Endothelial cell of umbilical vein (primary cell): ENCODE data around the gene DDX51. TPM values are rescaled to one million over a fixed set of nuclear protein-coding genes. Genes with fewer than 3 reads are reported as not detected.

ENCODE experiments used
- BruUV-seq: library from RNA; stranded (reverse); fragments of 400-500 nt; replicated peaks from 2 replicates; lab custom pipeline; 2021; lab: Mats Ljungman, UMichigan
- CTCF ChIA-PET: fragments of 300-600, 350-600 bp; sonication (Branson Sonifier 250); formaldehyde crosslinking; loops from one replicate; lab custom pipeline; 2021; ENCODE audit warnings: antibody characterized with exemption, inconsistent platforms; lab: Charles Lee
- POLR2A ChIA-PET: fragments of 300-600, 350-600 bp; sonication (Branson Sonifier 250); formaldehyde crosslinking; loops from one replicate; lab custom pipeline; 2021; ENCODE audit warnings: antibody characterized with exemption, inconsistent platforms; lab: Charles Lee
- DNase-seq: peaks from one replicate; pipeline ENCODE4 v3.0.0-alpha.2; 2011; ENCODE audit warnings: low read depth, low spot score
- FAIRE-seq: peaks from 2 replicates; lab custom pipeline; 2011; peaks lifted over from hg19 to GRCh38; lab: Jason Lieb, UNC
- H2AFZ ChIP-seq: 2 replicates; pipeline ENCODE4 v1.6.0; 2012; ENCODE audit warnings: low read depth, low read length, control low read depth, inconsistent platforms
- H3K27ac ChIP-seq: 2 replicates; pipeline ENCODE4 v1.5.1; 2011; ENCODE audit warnings: low read depth, mild to moderate bottlenecking, control low read depth, low read length, moderate library complexity; ENCODE audit not compliant: insufficient read depth
- H3K27me3 ChIP-seq, 2 experiments: 2 replicates each; pipeline versions ENCODE4 v1.6.0 to v1.6.1; 2011; ENCODE audit warnings: low read length in 2 of 2, mixed read lengths in 1 of 2; ENCODE audit not compliant: control insufficient read depth in 2 of 2, insufficient read depth in 2 of 2
- H3K36me3 ChIP-seq, 2 experiments: 2 replicates in 1 of 2; 3 replicates in 1 of 2; pipeline ENCODE4 v1.5.1; 2011; ENCODE audit warnings: low read length in 2 of 2, mild to moderate bottlenecking in 1 of 2, moderate library complexity in 1 of 2; ENCODE audit not compliant: control insufficient read depth in 2 of 2, insufficient read depth in 2 of 2; ENCODE audit errors: extremely low read depth in 1 of 2
- H3K4me1 ChIP-seq: 3 replicates; pipeline ENCODE4 v1.5.1; 2011; ENCODE audit warnings: mild to moderate bottlenecking, low read length; ENCODE audit not compliant: control insufficient read depth, insufficient read depth; ENCODE audit errors: extremely low read depth
- H3K4me2 ChIP-seq: 2 replicates; pipeline ENCODE4 v1.6.1; 2011; ENCODE audit warnings: low read length, control low read depth, mixed read lengths; ENCODE audit not compliant: insufficient read depth
- H3K4me3 ChIP-seq, 3 experiments: fragments of 200-600 bp in 1 of 3; sonication (generic), shearing (Covaris generic) in 1 of 3; replicated peaks in 1 of 3; 2 replicates each; pipeline ENCODE4 v1.5.1; 2011 to 2016; ENCODE audit warnings: control low read depth in 3 of 3, low read length in 3 of 3, mild to moderate bottlenecking in 2 of 3, inconsistent platforms in 1 of 3, low read depth in 1 of 3, moderate library complexity in 1 of 3; ENCODE audit not compliant: insufficient read depth in 1 of 3
- H3K79me2 ChIP-seq: 2 replicates; pipeline ENCODE4 v1.6.0; 2012; ENCODE audit warnings: low read length, inconsistent platforms; ENCODE audit not compliant: control insufficient read depth, insufficient read depth
- H3K9ac ChIP-seq: replicated peaks from 2 replicates; pipeline ENCODE3; 2011; ENCODE audit warnings: low read length, control low read depth; ENCODE audit not compliant: insufficient read depth; ENCODE audit errors: extremely low read depth
- H3K9me1 ChIP-seq: replicated peaks from 3 replicates; pipeline ENCODE4 v1.6.0; 2011; ENCODE audit warnings: mild to moderate bottlenecking, low read length; ENCODE audit not compliant: control insufficient read depth, insufficient read depth; ENCODE audit errors: extremely low read depth
- H3K9me3 ChIP-seq: replicated peaks from 2 replicates; pipeline ENCODE4 v1.5.1; 2012; ENCODE audit warnings: low read length, inconsistent platforms; ENCODE audit not compliant: control insufficient read depth, insufficient read depth
- H4K20me1 ChIP-seq: replicated peaks from 2 replicates; pipeline ENCODE3; 2011; ENCODE audit warnings: mild to moderate bottlenecking, low read length; ENCODE audit not compliant: control insufficient read depth, insufficient read depth; ENCODE audit errors: extremely low read depth
- FOS ChIP-seq: IDR thresholded peaks from 2 replicates; pipeline ENCODE4 v1.6.1; 2011; ENCODE audit warnings: mild to moderate bottlenecking, low read length, moderate library complexity, borderline replicate concordance; ENCODE audit not compliant: insufficient read depth
- GATA2 ChIP-seq: IDR thresholded peaks from 2 replicates; pipeline ENCODE4 v1.7.0; 2011; ENCODE audit warnings: low read depth, mild to moderate bottlenecking, moderate library complexity, mixed read lengths, low read length; ENCODE audit not compliant: insufficient read length, insufficient read depth
- MYC ChIP-seq: IDR thresholded peaks from one replicate; pipeline ENCODE4 v1.6.1; 2011; ENCODE audit warnings: mild to moderate bottlenecking, low read depth, low read length
- POLR2A ChIP-seq: IDR thresholded peaks from 2 replicates; pipeline ENCODE4 v1.6.1; 2012; ENCODE audit warnings: low read depth, mild to moderate bottlenecking, control low read depth, low read length
- POLR2AphosphoS5 ChIP-seq: IDR thresholded peaks from 2 replicates; pipeline ENCODE4 v1.6.1; 2012; ENCODE audit warnings: low read depth, mild to moderate bottlenecking, control low read depth, low read length, moderate library complexity; ENCODE audit not compliant: insufficient read depth
- dilution Hi-C: fragments of 300-500 bp; cut with MboI; formaldehyde crosslinking; loops from one replicate; pipeline ENCODE4 v1.15.0; 2019; ENCODE audit warnings: low sequenced_read_pairs; ENCODE audit not compliant: extremely low pct_ligation_motif_present
- intact Hi-C: fragments of 100-400 bp; cut with micrococcal nuclease; formaldehyde crosslinking; loops from one replicate; pipeline ENCODE4 v1.10.0; 2022
- polyA plus RNA-seq, 4 experiments: library from polyadenylated mRNA; depleted of rRNA in 3 of 4; stranded (reverse) in 3 of 4; unstranded in 1 of 4; fragments of >200 nt; gene quantifications; 2 replicates each; pipeline versions ENCODE4 v1.2.1 to v1.2.3, GENCODE V29; 2011 to 2012; ENCODE audit warnings: missing spikeins in 1 of 4
- total RNA-seq: library from RNA; stranded (reverse); gene quantifications from 2 replicates; pipeline ENCODE4 v1.2.3, GENCODE V29; 2021
- TF ChIP-seq, protein P1 (sequence below): IDR thresholded peaks from 2 replicates; pipeline ENCODE4 v1.6.1; 2011; ENCODE audit not compliant: insufficient read depth, insufficient read length

Gene DDX51
- total and polyA plus RNA-seq, 2 donors (not counting 3 experiments of a cell fraction or from before 2014, with no cell fraction given) = 11.4 to 23.5 TPM

DNA sequence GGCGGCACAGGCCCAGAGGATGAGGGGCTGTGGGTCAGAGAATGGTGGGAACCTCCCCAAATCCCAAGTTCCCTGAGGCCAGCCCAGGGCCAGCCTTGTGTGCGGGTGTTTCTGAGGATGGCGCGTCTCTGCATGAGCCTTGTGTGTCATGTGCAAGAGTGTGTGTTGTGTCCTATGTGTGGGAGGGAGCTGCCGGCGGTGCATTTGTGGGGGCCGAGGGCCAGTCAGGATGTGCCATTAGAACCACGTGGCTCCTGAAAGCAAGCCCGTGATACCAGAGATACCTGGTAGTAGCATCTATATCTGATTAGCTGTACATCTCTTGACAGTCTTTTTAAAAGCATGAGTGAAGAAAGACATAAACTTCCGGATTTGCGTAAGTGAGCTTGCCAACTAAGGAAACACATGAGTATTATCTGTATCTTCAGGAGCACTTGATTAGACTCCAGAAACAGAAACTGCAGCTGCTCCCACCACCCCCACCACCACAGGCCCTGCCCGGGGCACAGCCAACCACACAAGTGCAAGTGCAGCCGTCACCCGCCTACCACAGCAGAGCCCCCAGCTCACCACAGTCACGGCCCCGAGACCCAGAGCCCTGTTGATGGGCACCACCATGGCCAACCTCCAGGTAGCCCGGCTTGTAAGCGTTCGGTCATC is 19.2 kb downstream of the DDX51 start:
- no peak for FAIRE-seq
- no peaks in the 10 kb centered on the region for H3K4me1 ChIP-seq
- dilution Hi-C loops = no loop called here
- H3K27me3 ChIP-seq = no peaks in the 10 kb centered on the region
- no peak overlapping the region for H3K9ac ChIP-seq
- H3K27ac ChIP-seq = no peak overlapping the region
- ChIA-PET CTCF (interaction anchor here (0.7 to 1.1 kb wide), 2 partner anchors 29 to 80 kb away, joined by 3 to 4 read pairs; no protein-coding TSS in a partner anchor), POLR2A (no interaction called here)
- no peak overlapping the region for H3K4me2 ChIP-seq
- BruUV-seq = no TSS peak
- no peak overlapping the region for H3K4me3 ChIP-seq
- no peaks in the 10 kb centered on the region for H4K20me1 ChIP-seq
- intact Hi-C loops = no loop called here
- H2AFZ ChIP-seq = no peak overlapping the region
- peaks cover 3 to 31% of the 10 kb centered on the region in 2 experiments for H3K36me3 ChIP-seq
- no peaks in the 10 kb centered on the region for H3K79me2 ChIP-seq
- no peak for DNase-seq
- H3K9me1 ChIP-seq = no peaks in the 10 kb centered on the region
- no peaks in the 10 kb centered on the region for H3K9me3 ChIP-seq
- TF ChIP-seq POLR2AphosphoS5 = no peak

DNA sequence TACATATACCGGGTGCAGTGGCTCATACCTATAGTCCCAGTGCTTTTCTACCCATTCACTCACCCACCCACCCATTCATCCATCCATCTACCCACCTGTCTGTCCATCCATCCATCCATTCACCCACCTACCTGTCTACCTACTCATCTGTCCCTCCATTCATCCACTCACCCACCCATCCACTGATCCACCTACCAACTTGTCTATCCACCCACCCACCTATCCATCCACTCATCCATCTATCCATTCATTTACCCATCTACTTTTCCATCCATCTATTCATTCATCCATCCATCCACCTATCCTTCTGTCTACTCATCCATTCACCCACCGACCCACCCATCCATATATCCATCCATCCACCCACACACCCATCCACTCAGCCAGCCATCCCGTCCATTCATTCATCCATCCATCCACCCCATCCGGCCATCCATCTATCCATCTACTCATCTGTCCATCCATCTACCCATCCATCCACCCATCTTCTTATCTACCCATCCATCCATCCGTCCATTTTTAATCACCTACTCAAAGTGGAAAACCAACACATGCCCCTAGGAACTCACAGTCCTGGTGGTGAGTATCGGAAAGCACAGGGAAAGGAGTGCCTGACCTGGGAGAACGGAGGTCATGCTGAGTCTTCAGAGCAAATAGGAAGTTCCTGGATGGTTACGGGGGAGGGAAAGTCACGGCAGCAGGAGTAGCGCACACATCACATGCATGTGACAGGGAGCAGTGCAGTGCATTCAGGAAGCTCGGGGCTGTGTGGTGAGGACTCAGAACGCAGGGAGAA is 20.0 kb downstream of the DDX51 start:
- intact Hi-C loops (no loop called here), dilution Hi-C loops (no loop called here)
- Histone ChIP-seq H3K4me1 (no peaks in the 10 kb centered on the region), H3K27ac (no peak overlapping the region), H3K4me2 (no peak overlapping the region), H3K9me1 (no peaks in the 10 kb centered on the region), H3K4me3 (no peak overlapping the region), H3K36me3 (peaks cover 3 to 31% of the 10 kb centered on the region in 2 experiments), H3K27me3 (no peaks in the 10 kb centered on the region), H2AFZ (no peak overlapping the region), H3K9me3 (no peaks in the 10 kb centered on the region), H4K20me1 (no peaks in the 10 kb centered on the region), H3K9ac (no peak overlapping the region), H3K79me2 (no peaks in the 10 kb centered on the region)
- CTCF ChIA-PET = interaction anchor here (1.1 kb wide), 1 partner anchor 30 kb away, joined by 3 read pairs; no protein-coding TSS in a partner anchor
- POLR2A ChIA-PET = no interaction called here
- FAIRE-seq = no peak
- BruUV-seq = no TSS peak
- TF ChIP-seq, protein P1, sequence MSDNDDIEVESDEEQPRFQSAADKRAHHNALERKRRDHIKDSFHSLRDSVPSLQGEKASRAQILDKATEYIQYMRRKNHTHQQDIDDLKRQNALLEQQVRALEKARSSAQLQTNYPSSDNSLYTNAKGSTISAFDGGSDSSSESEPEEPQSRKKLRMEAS = no peak
- TF ChIP-seq GATA2 (no peak), POLR2A (no peak), POLR2AphosphoS5 (no peak), FOS (no peak), MYC (no peak)
- DNase-seq = no peak
